Measurements from ENCODE around the gene IFIT2. TPM values are rescaled to one million over a fixed set of nuclear protein-coding genes. Genes with fewer than 3 reads are reported as not detected.

The IFIT2 gene
- total RNA-seq, 4 donors from 2014 or later = 0.49 to 2.6 (median 1.4) TPM

GRCh38 chr10:89304446-89304845 lies 2.6 kb downstream of the IFIT2 start:
- Histone ChIP-seq H3K27me3 (no peaks in the 10 kb centered on the region), H3K4me3 (no peak overlapping the region), H3K27ac (no peak overlapping the region), H3K4me1 (peaks cover 31% of the 10 kb centered on the region), H3K9me3 (no peaks in the 10 kb centered on the region), H3K36me3 (peaks cover 9% of the 10 kb centered on the region)
- TF ChIP-seq CTCF (IDR thresholded peaks at IDR 0.05) (no peak), POLR2A (IDR thresholded peaks at IDR 0.05) (no peak), EP300 (IDR thresholded peaks at IDR 0.05) (no peak), POLR2AphosphoS5 (IDR thresholded peaks at IDR 0.05) (no peak)
- WGBS = 93% methylated on average over 2 of the region's 2 CpGs
- no peak for DNase-seq (ENCODE audit: low spot score in 2 of 2)

GRCh38 chr10:89304925-89305324 lies 3.1 kb downstream of the IFIT2 start:
- no peak for DNase-seq (ENCODE audit: low spot score in 2 of 2)
- H3K36me3 ChIP-seq = peaks cover 9% of the 10 kb centered on the region
- no peak overlapping the region for H3K27ac ChIP-seq
- no peaks in the 10 kb centered on the region for H3K27me3 ChIP-seq
- H3K4me3 ChIP-seq = no peak overlapping the region
- H3K9me3 ChIP-seq = no peaks in the 10 kb centered on the region
- peaks cover 31% of the 10 kb centered on the region for H3K4me1 ChIP-seq
- TF ChIP-seq POLR2AphosphoS5 (IDR thresholded peaks at IDR 0.05) = no peak

GRCh38 chr10:89305766-89306433 lies 4.1 kb downstream of the IFIT2 start:
- Histone ChIP-seq H3K36me3 (peaks cover 9% of the 10 kb centered on the region), H3K27ac (no peak overlapping the region), H3K4me3 (no peak overlapping the region), H3K4me1 (peaks cover 28% of the 10 kb centered on the region), H3K9me3 (no peaks in the 10 kb centered on the region), H3K27me3 (no peaks in the 10 kb centered on the region)
- no peak for DNase-seq (ENCODE audit: low spot score in 2 of 2)
- WGBS = 86% methylated on average over 9 of the region's 9 CpGs
- no peak for TF ChIP-seq POLR2AphosphoS5 (IDR thresholded peaks at IDR 0.05)

GRCh38 chr10:89306434-89307268 lies 4.8 kb downstream of the IFIT2 start:
- H3K27ac ChIP-seq = no peak overlapping the region
- H3K4me3 ChIP-seq = no peak overlapping the region
- H3K4me1 ChIP-seq = peaks cover 23% of the 10 kb centered on the region
- H3K9me3 ChIP-seq = no peaks in the 10 kb centered on the region
- 82% methylated on average over 13 of the region's 13 CpGs for WGBS
- H3K36me3 ChIP-seq = peaks cover 9% of the 10 kb centered on the region
- H3K27me3 ChIP-seq = no peaks in the 10 kb centered on the region
- TF ChIP-seq POLR2AphosphoS5 (IDR thresholded peaks at IDR 0.05) (no peak), CTCF (IDR thresholded peaks at IDR 0.05) (no peak), EP300 (IDR thresholded peaks at IDR 0.05) (no peak), POLR2A (IDR thresholded peaks at IDR 0.05) (no peak)
- no peak for DNase-seq (ENCODE audit: low spot score in 2 of 2)

- Histone ChIP-seq H3K27ac (no peak overlapping the region), H3K27me3 (no peaks in the 10 kb centered on the region), H3K4me1 (peaks cover 20% of the 10 kb centered on the region), H3K9me3 (no peaks in the 10 kb centered on the region), H3K36me3 (peaks cover 9% of the 10 kb centered on the region), H3K4me3 (no peak overlapping the region)
- TF ChIP-seq POLR2A (IDR thresholded peaks at IDR 0.05) = no peak
- no peak for TF ChIP-seq EP300 (IDR thresholded peaks at IDR 0.05)
- no peak for TF ChIP-seq CTCF (IDR thresholded peaks at IDR 0.05)
- no peak for TF ChIP-seq POLR2AphosphoS5 (IDR thresholded peaks at IDR 0.05)
- no peak for DNase-seq (ENCODE audit: low spot score in 2 of 2)
These were observed 5.4 kb downstream of the IFIT2 start for GRCh38 chr10:89307269-89307577.

GRCh38 chr10:89308266-89308665 lies 6.4 kb downstream of the IFIT2 start:
- DNase-seq (ENCODE audit: low spot score in 2 of 2) = no peak
- no peak overlapping the region for H3K4me3 ChIP-seq
- peaks cover 9% of the 10 kb centered on the region for H3K36me3 ChIP-seq
- WGBS = 94% methylated on average over 6 of the region's 6 CpGs
- no peaks in the 10 kb centered on the region for H3K27me3 ChIP-seq
- H3K4me1 ChIP-seq = peaks cover 10% of the 10 kb centered on the region
- no peak for TF ChIP-seq CTCF (IDR thresholded peaks at IDR 0.05)
- no peak for TF ChIP-seq POLR2A (IDR thresholded peaks at IDR 0.05)
- TF ChIP-seq POLR2AphosphoS5 (IDR thresholded peaks at IDR 0.05) = no peak
- no peak for TF ChIP-seq EP300 (IDR thresholded peaks at IDR 0.05)
- H3K9me3 ChIP-seq = no peaks in the 10 kb centered on the region
- H3K27ac ChIP-seq = no peak overlapping the region

Measured in suprapubic skin (tissue), 4 donors.